HG02885 (cell line): ENCODE data around the gene CXCL14.

ENCODE experiments used
- ATAC-seq: cut with Tn5 transposase; IDR thresholded peaks from one replicate; pipeline ENCODE4 v1.9.1; 2021; ENCODE audit warnings: mild to moderate bottlenecking; ENCODE audit not compliant: unreplicated experiment, poor library complexity

Gene CXCL14, protein sequence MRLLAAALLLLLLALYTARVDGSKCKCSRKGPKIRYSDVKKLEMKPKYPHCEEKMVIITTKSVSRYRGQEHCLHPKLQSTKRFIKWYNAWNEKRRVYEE

DNA sequence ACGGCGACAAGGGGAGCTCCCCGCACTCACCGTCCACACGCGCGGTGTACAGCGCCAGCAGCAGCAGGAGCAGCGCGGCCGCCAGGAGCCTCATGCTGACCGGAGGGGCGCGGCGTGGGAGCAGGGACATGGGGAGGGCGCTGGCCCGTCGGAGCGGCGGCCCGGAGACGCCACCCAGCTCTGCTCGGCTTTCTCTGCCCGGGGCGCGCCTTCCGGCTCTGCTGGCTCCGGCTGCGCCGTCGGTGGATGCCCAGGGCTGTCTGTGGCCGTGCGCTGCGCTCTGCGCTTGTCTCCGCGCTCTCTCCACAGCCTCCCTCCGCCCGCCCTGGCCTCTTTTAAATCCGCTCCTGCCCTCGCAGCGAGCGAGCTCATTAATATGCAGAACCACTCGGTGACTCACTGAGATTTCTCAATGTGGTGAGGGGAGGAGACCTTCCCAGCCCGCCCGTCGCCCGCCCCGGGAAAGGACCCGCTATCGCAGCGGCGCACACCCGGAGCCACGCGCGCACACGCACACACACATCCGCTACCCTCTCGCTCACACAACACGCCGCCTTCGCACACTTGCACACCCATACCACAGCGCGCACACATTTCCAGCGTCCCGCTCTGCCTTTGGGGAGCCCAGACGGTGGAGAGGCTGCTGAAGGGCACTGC, at the start of gene CXCL14:
Gene CXCL14 (minus strand): TSS at position 307 of the 657 bp plus-strand sequence. CDS start 213 bp downstream, at position 94.
- no peak for ATAC-seq

GRCh38 chr5:135626636-135627035, 47.8 kb upstream of the CXCL14 start:
- ATAC-seq, result no peak

- ATAC-seq, result no peak
These were observed 47.2 kb upstream of the CXCL14 start for GRCh38 chr5:135625961-135626360.

DNA sequence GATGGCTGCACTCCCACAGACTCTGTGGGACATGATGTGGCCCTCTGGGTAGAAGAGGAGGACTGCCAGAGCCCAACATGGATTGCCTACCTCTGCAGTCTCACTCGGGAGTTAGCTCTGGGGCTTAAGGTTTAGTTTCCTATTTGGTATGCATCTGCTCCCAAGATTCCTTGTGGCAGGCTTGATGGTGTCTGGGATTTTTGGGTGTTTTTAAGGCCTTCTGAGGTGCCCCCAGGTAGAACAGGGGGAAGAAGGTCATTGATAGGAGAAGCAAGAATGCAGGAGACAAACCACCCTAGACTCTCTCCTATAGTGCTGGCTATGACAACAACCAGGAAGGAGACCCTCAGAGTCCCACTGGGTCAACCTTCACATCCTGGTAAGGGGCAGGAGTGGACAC, 46.7 kb upstream of the CXCL14 start:
- ATAC-seq, result no peak

- ATAC-seq, result no peak
These were observed 46.3 kb upstream of the CXCL14 start for GRCh38 chr5:135625061-135625460.

DNA sequence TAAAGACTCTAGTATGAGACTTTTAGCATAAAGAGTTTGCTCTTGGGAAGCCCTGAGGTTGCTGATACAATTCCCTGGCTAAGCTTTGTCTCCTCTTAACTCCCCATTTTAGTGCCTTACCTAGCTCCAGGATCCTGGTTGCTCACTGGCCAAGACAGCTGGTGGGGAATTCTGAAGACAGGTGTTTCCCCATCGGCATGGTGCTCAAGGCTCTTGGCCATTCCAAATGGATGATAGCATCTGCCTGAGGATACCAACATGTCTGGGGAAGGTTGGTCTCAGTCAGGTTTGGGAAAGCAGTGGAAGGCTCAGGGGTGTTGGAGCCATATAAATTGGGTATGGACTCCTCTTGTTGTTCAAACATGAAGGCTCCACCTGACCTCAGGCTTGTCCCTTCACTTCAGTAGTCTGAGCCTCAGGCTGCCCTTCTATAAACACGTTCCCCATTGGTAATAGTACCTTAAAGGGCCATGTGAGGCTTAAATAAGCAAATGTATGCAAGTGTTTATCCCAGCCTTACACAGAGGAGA, 44.5 kb upstream of the CXCL14 start:
- no peak for ATAC-seq

- ATAC-seq, result no peak
These were observed 36.9 kb upstream of the CXCL14 start for GRCh38 chr5:135615581-135616260.

DNA sequence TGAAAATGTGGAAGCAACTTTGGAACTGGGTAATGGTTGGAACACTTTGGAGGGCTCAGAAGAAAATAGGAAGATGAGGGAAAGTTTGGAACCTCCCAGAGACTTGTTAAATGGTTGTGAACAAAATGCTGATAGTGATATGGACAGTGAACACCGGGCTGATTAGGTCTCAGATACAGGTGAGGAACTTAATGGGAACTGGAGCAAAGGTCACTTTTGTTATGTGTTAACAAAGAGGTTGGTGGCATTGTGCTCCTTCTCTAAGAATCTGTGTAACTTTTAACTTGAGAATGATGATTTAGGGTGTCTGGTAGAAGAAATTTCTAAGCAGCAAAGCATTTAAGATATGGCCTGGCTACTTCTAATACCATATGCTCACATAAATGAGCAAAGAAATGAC, 36.4 kb upstream of the CXCL14 start:
- no peak for ATAC-seq

DNA sequence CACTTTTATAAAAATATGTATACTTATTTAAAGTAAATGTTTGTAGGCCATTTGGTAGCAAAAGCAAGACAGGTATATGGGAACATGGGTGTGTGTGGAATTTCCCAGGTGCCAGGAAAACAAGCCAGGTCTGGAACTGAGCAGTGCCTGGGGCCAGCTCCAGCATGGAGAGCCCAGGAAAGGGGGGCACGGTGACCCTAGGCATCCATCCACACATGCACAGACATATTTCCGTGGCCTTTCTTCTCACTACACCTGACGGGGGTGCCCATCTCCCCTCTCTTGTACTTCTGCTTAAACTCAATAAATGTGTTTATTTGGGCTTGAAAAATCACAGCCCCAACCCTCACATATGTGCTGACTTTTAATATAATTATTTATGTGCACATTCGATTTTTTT, 31.2 kb upstream of the CXCL14 start:
- no peak for ATAC-seq

DNA sequence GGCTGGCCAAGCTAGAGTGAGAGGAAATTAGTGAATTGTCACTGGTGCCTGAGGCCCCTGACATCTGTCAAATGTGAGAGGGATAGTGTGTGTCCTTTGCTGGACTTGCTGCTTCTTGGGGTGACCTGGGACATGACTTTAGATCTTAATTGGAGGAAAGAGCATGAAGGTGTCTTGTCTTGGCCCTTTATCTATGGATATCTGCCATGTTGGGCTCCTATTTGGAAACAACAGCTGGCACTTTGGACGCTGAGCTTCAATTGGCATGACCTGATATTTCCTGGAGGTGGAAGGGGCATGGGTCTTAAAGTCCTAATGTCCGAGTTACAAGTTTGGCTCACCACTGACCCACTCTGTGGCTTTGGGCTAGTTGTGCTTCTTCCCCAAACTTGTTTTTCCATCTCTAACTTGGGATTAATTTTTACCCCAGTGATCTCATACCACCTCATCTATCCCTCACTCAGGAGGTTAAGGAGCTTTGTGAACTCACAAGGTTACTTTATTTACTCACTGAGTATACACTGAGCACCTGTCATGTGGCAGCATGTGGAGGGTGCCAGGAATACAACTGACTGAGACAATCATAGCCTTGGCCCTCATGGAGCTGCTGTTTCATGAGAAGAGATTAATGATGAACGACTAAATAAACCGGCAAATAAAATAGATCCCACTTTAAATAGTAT, 30.1 kb upstream of the CXCL14 start:
- no peak for ATAC-seq

- ATAC-seq, result no peak
These were observed 29.6 kb upstream of the CXCL14 start for GRCh38 chr5:135608361-135608760.

DNA sequence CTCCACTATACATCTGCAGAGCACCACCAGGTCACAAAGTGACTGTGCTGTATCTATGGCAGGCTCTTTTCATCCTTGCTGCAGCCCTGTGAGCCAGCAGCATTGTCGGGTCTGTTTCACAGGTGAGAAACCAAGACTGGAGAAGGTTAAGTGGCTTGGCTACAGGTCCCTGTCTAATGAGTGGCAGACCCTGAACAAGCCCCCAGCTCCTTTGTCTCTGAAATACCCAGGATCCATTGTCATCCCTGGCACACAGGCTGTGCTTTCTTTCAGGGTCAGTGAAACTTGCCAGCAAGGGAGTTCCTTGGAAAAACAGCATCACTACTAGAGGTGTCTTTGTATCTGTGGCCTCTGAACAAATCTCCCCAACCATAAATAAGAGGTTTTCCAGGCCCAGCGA, 27.6 kb upstream of the CXCL14 start:
- no peak for ATAC-seq

- no peak for ATAC-seq
These were observed 26.4 kb upstream of the CXCL14 start for GRCh38 chr5:135605221-135605620.

- ATAC-seq, result no peak
These were observed 25.3 kb upstream of the CXCL14 start for GRCh38 chr5:135604056-135604455.

DNA sequence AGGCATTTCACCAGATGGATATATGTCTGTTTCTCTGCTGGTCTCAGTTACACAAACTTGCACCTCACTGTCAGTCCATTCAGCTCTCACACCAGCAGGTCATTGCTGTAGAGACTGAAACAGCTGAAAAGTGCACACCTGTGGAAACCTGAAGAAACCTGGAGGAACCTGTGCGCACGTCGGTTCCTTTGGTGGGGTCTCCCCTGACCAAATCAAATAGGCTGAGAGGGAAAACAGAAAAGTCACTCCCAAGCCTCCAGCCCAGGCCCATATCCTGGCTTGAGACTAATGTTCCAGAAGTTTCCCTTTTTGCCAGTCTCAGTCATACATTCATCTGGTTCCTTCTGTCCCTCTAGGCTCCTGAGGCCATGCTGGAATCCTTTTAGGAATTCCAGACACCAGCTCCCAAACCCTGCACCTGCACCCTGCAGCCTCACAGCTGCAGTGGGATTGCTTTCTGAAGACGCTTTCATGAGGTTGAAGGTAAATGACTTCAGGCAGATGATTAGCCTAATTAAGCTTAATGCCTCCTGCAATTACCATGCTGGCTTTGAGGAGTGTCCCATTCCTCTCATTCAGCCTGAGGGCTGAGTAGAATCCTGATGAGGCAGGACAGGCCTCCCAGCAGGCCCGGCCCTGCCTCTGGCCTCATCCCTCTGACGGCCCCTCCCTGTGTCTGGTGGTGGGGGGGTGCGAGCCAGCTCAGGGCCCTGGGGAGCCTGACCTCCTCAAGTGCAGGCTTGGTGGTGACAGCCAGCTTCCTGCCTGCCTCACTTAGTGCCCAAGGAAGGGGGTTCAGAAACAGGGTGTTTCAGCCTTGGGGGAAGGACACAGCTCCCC, 24.3 kb upstream of the CXCL14 start:
- no peak for ATAC-seq

DNA sequence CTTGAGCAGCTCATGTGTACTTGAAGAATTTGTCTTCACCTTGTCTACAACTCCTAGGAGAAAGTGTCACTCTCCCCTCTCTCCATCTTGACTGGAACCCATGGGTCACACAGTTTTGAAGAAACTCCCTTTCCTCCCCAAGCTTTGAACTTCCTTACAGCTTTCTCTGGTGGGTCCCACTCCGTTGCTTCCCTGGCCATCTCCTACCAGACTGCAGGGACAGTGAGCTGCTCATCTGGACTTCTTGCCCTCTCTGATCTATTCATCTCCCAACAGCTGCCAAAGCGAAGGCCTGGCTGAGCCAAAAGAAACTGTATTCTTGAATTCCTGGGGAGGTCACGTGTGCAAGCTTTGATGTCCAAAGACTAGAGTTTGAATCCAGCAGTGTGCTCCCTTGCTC, 22.7 kb upstream of the CXCL14 start:
- ATAC-seq, result no peak

DNA sequence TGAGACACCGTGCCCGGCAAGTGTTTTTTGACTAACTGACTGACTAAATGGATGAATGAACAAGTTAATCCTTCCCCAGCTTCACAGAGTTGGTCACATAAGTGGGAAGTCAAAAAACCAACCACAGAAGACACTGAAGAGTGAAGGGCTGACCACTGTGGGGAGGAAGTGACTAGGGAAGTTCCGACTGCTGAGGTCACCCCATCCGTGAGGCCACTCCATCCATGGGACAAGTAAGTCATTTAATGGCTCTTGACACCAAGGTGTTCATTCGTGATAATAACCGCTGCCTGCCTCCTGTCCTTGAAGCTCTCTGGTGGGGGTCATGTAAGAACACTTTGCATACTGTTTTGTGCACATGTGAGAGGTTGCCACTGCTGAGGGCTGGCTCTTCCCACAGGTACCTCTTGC, 22.2 kb upstream of the CXCL14 start:
- ATAC-seq, result no peak

DNA sequence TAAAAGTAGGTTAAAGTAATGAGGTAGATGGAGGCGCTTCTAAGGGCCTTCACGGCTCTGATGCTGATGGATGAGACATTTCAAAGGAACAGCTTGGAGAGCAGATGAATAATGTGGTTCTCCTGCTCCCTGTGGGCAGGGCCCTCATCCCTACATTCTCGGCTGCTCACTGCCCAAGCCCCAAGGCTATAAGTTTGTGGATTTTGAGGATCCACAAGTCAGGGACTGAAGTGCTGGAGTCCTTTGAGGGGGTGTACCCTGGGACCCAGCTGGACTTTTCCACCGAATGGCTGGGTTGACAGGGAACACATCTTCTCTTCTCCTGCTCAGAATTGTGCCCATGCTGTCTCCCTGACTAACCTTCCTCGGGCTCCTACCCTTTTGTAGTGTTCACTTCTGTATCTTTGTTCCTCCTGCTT, 21.4 kb upstream of the CXCL14 start:
- ATAC-seq, result no peak

- no peak for ATAC-seq
These were observed 20.8 kb upstream of the CXCL14 start for GRCh38 chr5:135599421-135600151.
